Neuronal stem cell (in vitro differentiated cells): ENCODE data around the gene ZFAND3.

Experiments
- DNase-seq: peaks from one replicate; pipeline ENCODE4 v3.0.0-alpha.2; 2013; ENCODE audit warnings: low spot score
- H2AFZ ChIP-seq: one replicate; pipeline ENCODE4 v1.6.1; 2013; ENCODE audit warnings: mild to moderate bottlenecking, low read length, inconsistent platforms
- H2AK5ac ChIP-seq: 2 replicates; pipeline ENCODE4 v1.6.1; 2013; ENCODE audit warnings: low read depth, mild to moderate bottlenecking, inconsistent platforms, low read length, moderate library complexity, mixed read lengths
- H2BK120ac ChIP-seq: 2 replicates; pipeline ENCODE4 v1.6.1; 2013; ENCODE audit warnings: low read depth, mild to moderate bottlenecking, inconsistent platforms, low read length, moderate library complexity, mixed read lengths
- H2BK12ac ChIP-seq: one replicate; pipeline ENCODE4 v1.6.1; 2013; ENCODE audit warnings: low read length, inconsistent platforms
- H2BK15ac ChIP-seq: 2 replicates; pipeline ENCODE4 v1.6.1; 2013; ENCODE audit warnings: mild to moderate bottlenecking, low read length, inconsistent platforms, mixed read lengths
- H2BK5ac ChIP-seq: one replicate; pipeline ENCODE4 v1.6.1; 2013; ENCODE audit warnings: inconsistent platforms, mild to moderate bottlenecking, low read length, moderate library complexity
- H3K14ac ChIP-seq: one replicate; pipeline ENCODE4 v1.6.1; 2013; ENCODE audit warnings: low read length, inconsistent platforms
- H3K18ac ChIP-seq: 2 replicates; pipeline ENCODE4 v1.6.1; 2013; ENCODE audit warnings: low read length, inconsistent platforms
- H3K23ac ChIP-seq: 2 replicates; pipeline ENCODE4 v1.6.1; 2013; ENCODE audit warnings: low read depth, mild to moderate bottlenecking, mixed read lengths, low read length, inconsistent platforms; ENCODE audit not compliant: poor library complexity
- H3K27ac ChIP-seq: replicated peaks from 3 replicates; pipeline ENCODE4 v1.5.1; 2013; ENCODE audit warnings: low read length, inconsistent platforms
- H3K27me3 ChIP-seq, 3 experiments: 2 replicates each; pipeline ENCODE4 v1.6.1; 2013; ENCODE audit warnings: low read length in 3 of 3, mild to moderate bottlenecking in 2 of 3, inconsistent platforms in 1 of 3, low read depth in 1 of 3, mixed read lengths in 1 of 3, moderate library complexity in 1 of 3; ENCODE audit not compliant: control insufficient read depth in 3 of 3, insufficient read depth in 3 of 3
- H3K36me3 ChIP-seq, 2 donors: replicated peaks in 1 of 2; 2 replicates each; pipeline ENCODE4 v1.6.1; 2013; ENCODE audit warnings: low read length in 2 of 2; ENCODE audit not compliant: control insufficient read depth in 2 of 2, insufficient read depth in 2 of 2
- H3K4ac ChIP-seq: 2 replicates; pipeline ENCODE4 v1.6.1; 2013; ENCODE audit warnings: inconsistent platforms, mild to moderate bottlenecking, low read length, moderate library complexity
- H3K4me1 ChIP-seq, 2 donors: 1 replicate in 1 of 2; 2 replicates in 1 of 2; pipeline ENCODE4 v1.6.1; 2013; ENCODE audit warnings: low read length in 2 of 2, low read depth in 1 of 2; ENCODE audit not compliant: control insufficient read depth in 2 of 2, insufficient read depth in 1 of 2
- H3K4me2 ChIP-seq: one replicate; pipeline ENCODE4 v1.6.1; 2013; ENCODE audit warnings: mild to moderate bottlenecking, low read length, inconsistent platforms; ENCODE audit not compliant: insufficient read depth, poor library complexity, severe bottlenecking
- H3K4me3 ChIP-seq, 2 donors: 2 replicates each; pipeline ENCODE4 v1.5.1; 2013; ENCODE audit warnings: low read length in 2 of 2, mild to moderate bottlenecking in 2 of 2, inconsistent platforms in 1 of 2, moderate library complexity in 1 of 2
- H3K79me1 ChIP-seq: one replicate; pipeline ENCODE4 v1.6.1; 2013; ENCODE audit warnings: low read depth, mild to moderate bottlenecking, inconsistent platforms, low read length, moderate library complexity
- H3K9ac ChIP-seq: one replicate; pipeline ENCODE4 v1.6.1; 2013; ENCODE audit warnings: mild to moderate bottlenecking, low read depth, low read length, inconsistent platforms; ENCODE audit not compliant: poor library complexity
- H3K9me3 ChIP-seq, 2 donors: replicated peaks in 1 of 2; 2 replicates each; pipeline versions ENCODE3 to v1.6.1; 2013; ENCODE audit warnings: low read length in 2 of 2, mild to moderate bottlenecking in 2 of 2, inconsistent platforms in 1 of 2, low read depth in 1 of 2, mixed read lengths in 1 of 2, moderate library complexity in 1 of 2; ENCODE audit not compliant: control insufficient read depth in 2 of 2, insufficient read depth in 1 of 2
- H4K8ac ChIP-seq: one replicate; pipeline ENCODE4 v1.6.1; 2013; ENCODE audit warnings: low read depth, mild to moderate bottlenecking, inconsistent platforms, low read length, moderate library complexity
- H4K91ac ChIP-seq: one replicate; pipeline ENCODE4 v1.6.1; 2013; ENCODE audit warnings: low read length, low read depth, mild to moderate bottlenecking, inconsistent platforms; ENCODE audit not compliant: poor library complexity
- WGBS, 2 donors: extraction: QIAGEN DNeasy Blood & Tissue Kit; methylation state at CpG; one replicate each; pipeline ENCODE4 v1.1.7; 2013; ENCODE audit warnings: missing lambda C conversion rate in 2 of 2, mixed read lengths in 1 of 2; ENCODE audit not compliant: insufficient read length in 2 of 2, insufficient replicate concordance in 1 of 2; ENCODE audit errors: extremely low coverage in 2 of 2; 5-methylcytosine and 5-hydroxymethylcytosine counted together

The ZFAND3 gene

GRCh38 chr6:38176797-38177751, 357.5 kb downstream of the ZFAND3 start:
- Histone ChIP-seq H2AK5ac (no peak overlapping the region), H3K18ac (no peak overlapping the region), H4K8ac (no peak overlapping the region), H3K9me3 (no peaks in the 10 kb centered on the region), H3K79me1 (no peaks in the 10 kb centered on the region), H2BK5ac (no peak overlapping the region), H2AFZ (no peak overlapping the region), H4K91ac (no peak overlapping the region), H3K14ac (no peak overlapping the region), H3K4me3 (no peak overlapping the region), H3K4ac (no peak overlapping the region), H3K23ac (no peak overlapping the region), H3K27me3 (no peaks in the 10 kb centered on the region), H3K9ac (no peak overlapping the region), H2BK15ac (no peak overlapping the region), H3K4me2 (no peak overlapping the region), H3K27ac (no peak overlapping the region), H2BK120ac (no peak overlapping the region), H3K4me1 (peaks cover 2 to 19% of the 10 kb centered on the region in 2 donors), H3K36me3 (no peaks in the 10 kb centered on the region), H2BK12ac (no peak overlapping the region)
- no CpG with 5 or more reads among the region's 32 CpGs for WGBS, 2 donors
- no peak for DNase-seq

GRCh38 chr6:38177882-38178583, 358.5 kb downstream of the ZFAND3 start:
- no peak overlapping the region for H3K9ac ChIP-seq
- H3K14ac ChIP-seq, result no peak overlapping the region
- no peak overlapping the region for H2BK15ac ChIP-seq
- no peaks in the 10 kb centered on the region for H3K27me3 ChIP-seq
- no peak overlapping the region for H2AFZ ChIP-seq
- no peaks in the 10 kb centered on the region for H3K9me3 ChIP-seq
- peak overlapping the region; percentile 24 for H4K8ac ChIP-seq
- no peak overlapping the region for H3K4me2 ChIP-seq
- no peak overlapping the region for H2BK12ac ChIP-seq
- no peak overlapping the region for H3K4ac ChIP-seq
- no peak overlapping the region for H4K91ac ChIP-seq
- H3K36me3 ChIP-seq, result no peaks in the 10 kb centered on the region
- no peak overlapping the region for H2AK5ac ChIP-seq
- no peak for DNase-seq
- H3K23ac ChIP-seq, result peak overlapping the region; percentile 1
- no peak overlapping the region for H3K4me3 ChIP-seq
- WGBS, 2 donors, result no CpG with 5 or more reads among the region's 14 CpGs
- H2BK120ac ChIP-seq, result no peak overlapping the region
- peak overlapping the region; percentile 68 for H3K18ac ChIP-seq
- no peak overlapping the region for H3K27ac ChIP-seq
- H3K79me1 ChIP-seq, result no peaks in the 10 kb centered on the region
- peaks cover 2 to 17% of the 10 kb centered on the region in 2 donors for H3K4me1 ChIP-seq
- no peak overlapping the region for H2BK5ac ChIP-seq

GRCh38 chr6:38178584-38178886, 359.0 kb downstream of the ZFAND3 start:
- Histone ChIP-seq H3K23ac (peak overlapping the region; percentile 1), H4K8ac (peak overlapping the region; percentile 24), H3K79me1 (no peaks in the 10 kb centered on the region), H3K9ac (no peak overlapping the region), H3K36me3 (no peaks in the 10 kb centered on the region), H2AFZ (no peak overlapping the region), H2BK5ac (no peak overlapping the region), H3K4me2 (no peak overlapping the region), H3K4me1 (peaks cover 2 to 17% of the 10 kb centered on the region in 2 donors), H3K4me3 (no peak overlapping the region), H3K14ac (no peak overlapping the region), H2AK5ac (no peak overlapping the region), H2BK15ac (no peak overlapping the region), H3K27ac (no peak overlapping the region), H3K27me3 (no peaks in the 10 kb centered on the region), H3K9me3 (no peaks in the 10 kb centered on the region), H3K18ac (no peak overlapping the region), H3K4ac (no peak overlapping the region), H4K91ac (no peak overlapping the region), H2BK12ac (no peak overlapping the region), H2BK120ac (no peak overlapping the region)
- WGBS, 2 donors, result no CpG with 5 or more reads among the region's 2 CpGs
- no peak for DNase-seq

- no peak overlapping the region for H3K14ac ChIP-seq
- no peaks in the 10 kb centered on the region for H3K27me3 ChIP-seq
- H3K27ac ChIP-seq, result no peak overlapping the region
- H3K4me3 ChIP-seq, result no peak overlapping the region
- no peak overlapping the region for H2BK120ac ChIP-seq
- peaks cover 4 to 17% of the 10 kb centered on the region in 2 donors for H3K4me1 ChIP-seq
- no peak overlapping the region for H3K18ac ChIP-seq
- no peak overlapping the region for H3K4ac ChIP-seq
- H2BK12ac ChIP-seq, result no peak overlapping the region
- H3K23ac ChIP-seq, result no peak overlapping the region
- no peak overlapping the region for H4K91ac ChIP-seq
- no peaks in the 10 kb centered on the region for H3K36me3 ChIP-seq
- H2AK5ac ChIP-seq, result no peak overlapping the region
- DNase-seq, result no peak
- no CpG with 5 or more reads among the region's 7 CpGs for WGBS, 2 donors
- H3K79me1 ChIP-seq, result no peaks in the 10 kb centered on the region
- no peak overlapping the region for H4K8ac ChIP-seq
- H2AFZ ChIP-seq, result no peak overlapping the region
- H2BK5ac ChIP-seq, result no peak overlapping the region
- no peak overlapping the region for H3K9ac ChIP-seq
- no peak overlapping the region for H2BK15ac ChIP-seq
- H3K9me3 ChIP-seq, result no peaks in the 10 kb centered on the region
- no peak overlapping the region for H3K4me2 ChIP-seq
These were observed 359.8 kb downstream of the ZFAND3 start for GRCh38 chr6:38179300-38179699.
